Measurements from ENCODE around the gene VPS4B.

The VPS4B gene

DNA sequence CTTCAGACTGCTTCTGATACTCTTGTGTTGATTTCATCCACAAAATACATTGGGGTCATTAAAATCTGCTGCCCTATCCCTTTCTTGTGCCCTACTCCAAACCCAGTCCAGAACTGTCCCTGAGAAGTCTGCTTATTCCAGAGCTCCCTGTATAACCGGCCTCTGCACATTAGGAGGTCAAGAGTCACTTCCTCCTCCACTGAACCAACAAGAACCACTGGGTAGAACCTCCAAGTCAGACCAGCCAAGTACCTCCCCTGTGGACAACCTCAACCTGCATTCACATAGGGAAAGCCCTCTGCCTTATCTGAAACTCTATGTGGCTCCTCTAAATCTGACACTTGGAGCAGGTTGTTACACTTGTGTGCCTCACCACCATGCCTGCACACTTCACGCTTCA, 77.4 kb downstream of the VPS4B start:
- no peak for TF ChIP-seq POLR2AphosphoS5 (IDR thresholded peaks at IDR 0.05; ENCODE audit: low read depth)
- TF ChIP-seq SPI1 (IDR thresholded peaks at IDR 0.05; ENCODE audit: borderline replicate concordance, low read depth) = no peak
- TF ChIP-seq, protein P1, sequence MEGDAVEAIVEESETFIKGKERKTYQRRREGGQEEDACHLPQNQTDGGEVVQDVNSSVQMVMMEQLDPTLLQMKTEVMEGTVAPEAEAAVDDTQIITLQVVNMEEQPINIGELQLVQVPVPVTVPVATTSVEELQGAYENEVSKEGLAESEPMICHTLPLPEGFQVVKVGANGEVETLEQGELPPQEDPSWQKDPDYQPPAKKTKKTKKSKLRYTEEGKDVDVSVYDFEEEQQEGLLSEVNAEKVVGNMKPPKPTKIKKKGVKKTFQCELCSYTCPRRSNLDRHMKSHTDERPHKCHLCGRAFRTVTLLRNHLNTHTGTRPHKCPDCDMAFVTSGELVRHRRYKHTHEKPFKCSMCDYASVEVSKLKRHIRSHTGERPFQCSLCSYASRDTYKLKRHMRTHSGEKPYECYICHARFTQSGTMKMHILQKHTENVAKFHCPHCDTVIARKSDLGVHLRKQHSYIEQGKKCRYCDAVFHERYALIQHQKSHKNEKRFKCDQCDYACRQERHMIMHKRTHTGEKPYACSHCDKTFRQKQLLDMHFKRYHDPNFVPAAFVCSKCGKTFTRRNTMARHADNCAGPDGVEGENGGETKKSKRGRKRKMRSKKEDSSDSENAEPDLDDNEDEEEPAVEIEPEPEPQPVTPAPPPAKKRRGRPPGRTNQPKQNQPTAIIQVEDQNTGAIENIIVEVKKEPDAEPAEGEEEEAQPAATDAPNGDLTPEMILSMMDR (IDR thresholded peaks at IDR 0.05; ENCODE audit: insufficient read depth, low read length) = no peak
- TF ChIP-seq, protein P2, sequence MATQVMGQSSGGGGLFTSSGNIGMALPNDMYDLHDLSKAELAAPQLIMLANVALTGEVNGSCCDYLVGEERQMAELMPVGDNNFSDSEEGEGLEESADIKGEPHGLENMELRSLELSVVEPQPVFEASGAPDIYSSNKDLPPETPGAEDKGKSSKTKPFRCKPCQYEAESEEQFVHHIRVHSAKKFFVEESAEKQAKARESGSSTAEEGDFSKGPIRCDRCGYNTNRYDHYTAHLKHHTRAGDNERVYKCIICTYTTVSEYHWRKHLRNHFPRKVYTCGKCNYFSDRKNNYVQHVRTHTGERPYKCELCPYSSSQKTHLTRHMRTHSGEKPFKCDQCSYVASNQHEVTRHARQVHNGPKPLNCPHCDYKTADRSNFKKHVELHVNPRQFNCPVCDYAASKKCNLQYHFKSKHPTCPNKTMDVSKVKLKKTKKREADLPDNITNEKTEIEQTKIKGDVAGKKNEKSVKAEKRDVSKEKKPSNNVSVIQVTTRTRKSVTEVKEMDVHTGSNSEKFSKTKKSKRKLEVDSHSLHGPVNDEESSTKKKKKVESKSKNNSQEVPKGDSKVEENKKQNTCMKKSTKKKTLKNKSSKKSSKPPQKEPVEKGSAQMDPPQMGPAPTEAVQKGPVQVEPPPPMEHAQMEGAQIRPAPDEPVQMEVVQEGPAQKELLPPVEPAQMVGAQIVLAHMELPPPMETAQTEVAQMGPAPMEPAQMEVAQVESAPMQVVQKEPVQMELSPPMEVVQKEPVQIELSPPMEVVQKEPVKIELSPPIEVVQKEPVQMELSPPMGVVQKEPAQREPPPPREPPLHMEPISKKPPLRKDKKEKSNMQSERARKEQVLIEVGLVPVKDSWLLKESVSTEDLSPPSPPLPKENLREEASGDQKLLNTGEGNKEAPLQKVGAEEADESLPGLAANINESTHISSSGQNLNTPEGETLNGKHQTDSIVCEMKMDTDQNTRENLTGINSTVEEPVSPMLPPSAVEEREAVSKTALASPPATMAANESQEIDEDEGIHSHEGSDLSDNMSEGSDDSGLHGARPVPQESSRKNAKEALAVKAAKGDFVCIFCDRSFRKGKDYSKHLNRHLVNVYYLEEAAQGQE (IDR thresholded peaks at IDR 0.05; ENCODE audit: insufficient replicate concordance, low read depth) = no peak
- TF ChIP-seq GABPA (IDR thresholded peaks at IDR 0.05; ENCODE audit: low read depth) = no peak
- no peak for DNase-seq (ENCODE audit: low read depth in 1 of 2, low spot score in 1 of 2)
- Histone ChIP-seq H3K27ac (replicated peaks) (no peak overlapping the region), H3K4me3 (replicated peaks; ENCODE audit: insufficient read depth, low read length) (no peak overlapping the region), H3K27me3 (ENCODE audit: insufficient read depth, poor library complexity, severe bottlenecking) (no peaks in the 10 kb centered on the region)

GRCh38 chr18:63344263-63344662, 78.0 kb downstream of the VPS4B start:
- no peak for DNase-seq (ENCODE audit: low read depth in 1 of 2, low spot score in 1 of 2)
- Histone ChIP-seq H3K27ac (replicated peaks) (no peak overlapping the region), H3K4me3 (replicated peaks; ENCODE audit: insufficient read depth, low read length) (no peak overlapping the region), H3K27me3 (ENCODE audit: insufficient read depth, poor library complexity, severe bottlenecking) (no peaks in the 10 kb centered on the region)
- no peak for TF ChIP-seq POLR2AphosphoS5 (IDR thresholded peaks at IDR 0.05; ENCODE audit: low read depth)

- Histone ChIP-seq H3K27me3 (ENCODE audit: insufficient read depth, poor library complexity, severe bottlenecking) (no peaks in the 10 kb centered on the region), H3K27ac (replicated peaks) (no peak overlapping the region), H3K4me3 (replicated peaks; ENCODE audit: insufficient read depth, low read length) (no peak overlapping the region)
- DNase-seq (ENCODE audit: low read depth in 1 of 2, low spot score in 1 of 2) = peak in 1 of 2 experiments; percentile 33
- no peak for TF ChIP-seq POLR2AphosphoS5 (IDR thresholded peaks at IDR 0.05; ENCODE audit: low read depth)
- TF ChIP-seq GABPA (IDR thresholded peaks at IDR 0.05; ENCODE audit: low read depth) = no peak
- no peak for TF ChIP-seq SPI1 (IDR thresholded peaks at IDR 0.05; ENCODE audit: borderline replicate concordance, low read depth)
- TF ChIP-seq, protein P2 (IDR thresholded peaks at IDR 0.05; ENCODE audit: insufficient replicate concordance, low read depth) = no peak
- TF ChIP-seq, protein P1 (IDR thresholded peaks at IDR 0.05; ENCODE audit: insufficient read depth, low read length) = peak; percentile 70
Measured at GRCh38 chr18:63342206-63342605, 80.1 kb downstream of the VPS4B start.

DNA sequence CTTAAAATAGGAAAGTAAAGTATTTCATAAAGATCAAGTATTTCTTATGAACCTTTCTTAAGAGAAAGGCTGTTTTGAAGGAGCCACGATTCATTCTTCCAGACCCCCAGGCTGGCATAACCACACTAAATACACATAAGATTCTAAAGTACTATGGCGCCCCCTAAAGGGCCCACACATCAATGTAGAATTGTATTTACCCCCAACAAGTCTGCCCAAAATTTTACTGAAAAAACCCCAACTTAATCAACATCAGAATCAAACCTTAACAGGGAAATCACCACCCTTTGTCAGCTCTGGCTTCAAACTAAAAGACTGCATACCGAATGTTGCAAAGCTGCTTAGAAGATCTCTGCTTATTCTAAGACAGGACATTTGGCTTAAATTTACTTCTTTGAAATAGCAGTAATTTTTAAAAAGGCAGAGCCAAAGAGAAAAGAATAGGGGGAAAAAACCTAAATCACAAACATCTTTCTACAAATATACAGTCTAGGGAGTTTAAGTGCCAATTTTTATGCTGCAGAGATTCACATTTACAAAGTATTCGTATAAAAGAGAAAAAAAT, 82.3 kb downstream of the VPS4B start:
- H3K27ac ChIP-seq (replicated peaks) = no peak overlapping the region
- peak in 1 of 2 experiments; percentile 61 for DNase-seq (ENCODE audit: low read depth in 1 of 2, low spot score in 1 of 2)
- no peak overlapping the region for H3K4me3 ChIP-seq (replicated peaks; ENCODE audit: insufficient read depth, low read length)
- H3K27me3 ChIP-seq (ENCODE audit: insufficient read depth, poor library complexity, severe bottlenecking) = no peaks in the 10 kb centered on the region
- TF ChIP-seq, protein P1 (IDR thresholded peaks at IDR 0.05; ENCODE audit: insufficient read depth, low read length) = peak; percentile 46
- TF ChIP-seq GABPA (IDR thresholded peaks at IDR 0.05; ENCODE audit: low read depth) = no peak
